ENCODE data around the gene TMEM18.

Gene TMEM18

GRCh38 chr2:694174-694573 is 17.0 kb upstream of the TMEM18 start:
- no peak for DNase-seq (ENCODE audit: low spot score)
- CTCF ChIA-PET = interaction anchor here (0.5 kb wide), 1 partner anchor 268 kb away, joined by 3 read pairs; no protein-coding TSS in a partner anchor
- no peak for TF ChIP-seq CTCF (conservative IDR thresholded peaks at IDR 0.05; ENCODE audit: low read depth)
- POLR2A ChIA-PET (ENCODE audit: low non-redundant PET) = no interaction called here
- no peak overlapping the region for H3K27ac ChIP-seq

- DNase-seq (ENCODE audit: low spot score) = no peak
- CTCF ChIA-PET = no interaction called here
- no peak for TF ChIP-seq CTCF (conservative IDR thresholded peaks at IDR 0.05; ENCODE audit: low read depth)
- H3K27ac ChIP-seq = no peak overlapping the region
- POLR2A ChIA-PET (ENCODE audit: low non-redundant PET) = no interaction called here
Measured at GRCh38 chr2:693606-694005, 16.4 kb upstream of the TMEM18 start.

GRCh38 chr2:692767-693166 is 15.6 kb upstream of the TMEM18 start:
- CTCF ChIA-PET = interaction anchor here (0.6 kb wide), 1 partner anchor 26 kb away, joined by 3 read pairs; no protein-coding TSS in a partner anchor
- TF ChIP-seq CTCF (conservative IDR thresholded peaks at IDR 0.05; ENCODE audit: low read depth) = no peak
- no peak overlapping the region for H3K27ac ChIP-seq
- DNase-seq (ENCODE audit: low spot score) = no peak
- POLR2A ChIA-PET (ENCODE audit: low non-redundant PET) = no interaction called here

GRCh38 chr2:691821-692761 is 14.9 kb upstream of the TMEM18 start:
- POLR2A ChIA-PET (ENCODE audit: low non-redundant PET) = no interaction called here

GRCh38 chr2:690799-691198 is 13.6 kb upstream of the TMEM18 start:
- TF ChIP-seq CTCF (conservative IDR thresholded peaks at IDR 0.05; ENCODE audit: low read depth) = no peak
- POLR2A ChIA-PET (ENCODE audit: low non-redundant PET) = no interaction called here
- CTCF ChIA-PET = no interaction called here
- no peak overlapping the region for H3K27ac ChIP-seq
- DNase-seq (ENCODE audit: low spot score) = no peak

More at GRCh38 chr2:691821-692761, 14.9 kb upstream of the TMEM18 start:
- no peak for TF ChIP-seq CTCF (conservative IDR thresholded peaks at IDR 0.05; ENCODE audit: low read depth)
- no peak overlapping the region for H3K27ac ChIP-seq
- CTCF ChIA-PET = interaction anchor here (0.6 kb wide), 1 partner anchor 25 kb away, joined by 3 read pairs; no protein-coding TSS in a partner anchor
- no peak for DNase-seq (ENCODE audit: low spot score)

GRCh38 chr2:689877-690510 is 12.8 kb upstream of the TMEM18 start:
- TF ChIP-seq CTCF (conservative IDR thresholded peaks at IDR 0.05; ENCODE audit: low read depth) = no peak
- no peak for DNase-seq (ENCODE audit: low spot score)
- no peak overlapping the region for H3K27ac ChIP-seq
- ChIA-PET CTCF (interaction anchor here (0.5 kb wide), 1 partner anchor 863 kb away, joined by 3 read pairs; no protein-coding TSS in a partner anchor), POLR2A (ENCODE audit: low non-redundant PET) (no interaction called here)
